ENCODE measurements around the gene POU3F1.

POU3F1 gene

DNA sequence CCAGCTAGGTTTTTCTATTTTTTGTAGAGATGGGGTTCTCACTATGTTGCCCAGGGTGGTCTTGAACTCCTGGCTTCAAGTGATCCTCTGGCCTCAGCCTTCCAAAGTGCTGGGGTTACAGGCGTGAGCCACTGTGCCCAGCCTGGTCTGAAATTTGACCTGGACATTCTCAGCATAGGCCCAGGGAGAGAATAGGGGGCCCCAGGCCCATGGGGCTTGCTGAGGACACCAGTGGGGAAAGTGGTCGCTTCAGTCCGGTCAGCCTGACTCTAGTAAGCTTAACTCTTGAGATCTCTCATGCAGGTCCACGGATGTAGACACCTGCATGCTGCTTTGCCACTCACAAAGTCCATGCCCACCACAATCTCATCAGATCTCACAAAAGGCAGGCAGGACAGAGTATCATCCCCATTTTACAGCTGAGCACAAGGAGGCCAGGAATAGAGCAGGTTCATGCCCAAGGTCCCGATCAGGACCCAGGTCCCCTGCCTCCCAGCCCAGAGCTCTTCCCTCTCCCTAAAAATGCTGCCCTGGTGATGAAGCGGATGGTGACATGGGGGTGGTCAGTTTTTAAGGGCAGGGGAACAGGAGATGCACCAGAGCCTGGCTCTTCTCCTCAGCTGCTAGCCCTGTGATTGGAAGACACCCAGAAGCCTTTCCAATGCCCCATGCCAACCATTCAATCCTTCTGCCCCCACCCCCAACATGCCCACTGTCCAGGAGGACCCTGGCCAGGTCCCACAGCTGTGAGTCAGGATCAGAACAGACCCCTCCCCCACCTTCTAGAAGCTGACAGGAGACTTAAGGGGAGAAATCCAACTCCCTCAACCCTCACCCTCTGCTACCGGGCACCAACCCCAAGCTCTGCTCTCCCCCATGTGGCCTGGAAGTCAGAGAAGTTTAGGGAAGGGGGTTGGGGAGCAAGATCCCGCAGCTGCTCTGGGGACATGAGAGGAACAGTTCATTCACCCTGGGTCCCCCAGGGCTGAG, 43.0 kb downstream of the POU3F1 start:
- DNase-seq, result no peak

DNA sequence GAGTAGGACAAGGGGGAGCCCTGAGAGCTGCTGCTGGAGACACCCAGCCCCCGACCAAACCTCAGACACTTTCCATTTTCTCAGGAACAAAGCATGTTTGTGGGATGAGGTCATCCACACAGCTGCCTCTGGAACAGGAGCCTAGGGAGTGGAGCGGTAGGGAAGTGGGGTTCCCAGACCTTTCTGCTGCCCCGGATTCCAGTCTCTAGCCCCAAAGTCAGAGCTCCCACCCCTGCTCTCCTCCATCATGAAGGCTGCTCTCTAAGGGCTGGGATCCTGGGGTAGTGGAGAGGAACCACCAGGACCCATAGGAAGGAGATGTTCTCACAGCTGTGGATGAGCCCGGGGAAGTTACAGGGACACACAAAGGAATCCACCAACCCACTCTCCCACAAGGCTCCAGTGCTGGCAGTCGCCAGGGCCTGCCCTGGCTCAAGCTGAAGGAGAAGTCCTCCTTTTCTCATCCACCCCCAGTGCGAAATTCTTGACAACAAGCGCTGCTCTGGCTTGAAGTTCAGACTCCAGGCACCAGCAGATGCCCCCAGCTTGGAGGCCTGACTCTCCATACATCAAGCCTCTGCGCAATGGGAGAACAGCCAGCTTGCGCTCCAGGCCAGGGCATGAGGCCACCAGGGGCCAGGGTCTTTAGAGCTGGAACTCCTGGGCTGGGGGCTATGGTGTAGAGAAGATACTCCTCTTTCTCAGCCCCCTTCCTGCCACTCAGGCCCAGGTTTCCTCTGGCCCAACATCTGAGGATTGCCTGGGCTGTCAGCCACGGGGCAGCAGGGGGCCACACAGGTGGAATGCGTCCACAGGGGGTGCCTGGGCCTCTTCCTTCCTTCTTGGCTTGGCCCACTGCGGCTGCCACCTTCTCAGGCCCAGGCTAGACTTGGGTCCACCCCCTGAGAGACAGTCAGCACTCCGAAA, 45.8 kb downstream of the POU3F1 start:
- DNase-seq, result no peak

DNA sequence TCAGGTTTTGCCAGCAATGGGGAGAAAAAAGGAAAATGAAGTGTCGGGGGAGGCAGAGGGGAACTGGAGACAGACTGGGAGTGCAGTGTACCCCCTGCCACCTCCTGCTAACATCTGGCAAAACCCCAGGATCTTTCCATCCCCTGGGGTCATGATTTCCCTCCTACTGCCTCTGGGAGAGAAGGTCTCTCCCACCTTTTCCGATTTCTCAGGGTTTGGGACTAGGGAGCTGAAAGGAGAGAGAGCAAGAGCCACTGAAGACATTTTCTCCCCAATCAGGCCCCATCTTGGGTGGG, 46.4 kb downstream of the POU3F1 start:
- no peak for DNase-seq

DNA sequence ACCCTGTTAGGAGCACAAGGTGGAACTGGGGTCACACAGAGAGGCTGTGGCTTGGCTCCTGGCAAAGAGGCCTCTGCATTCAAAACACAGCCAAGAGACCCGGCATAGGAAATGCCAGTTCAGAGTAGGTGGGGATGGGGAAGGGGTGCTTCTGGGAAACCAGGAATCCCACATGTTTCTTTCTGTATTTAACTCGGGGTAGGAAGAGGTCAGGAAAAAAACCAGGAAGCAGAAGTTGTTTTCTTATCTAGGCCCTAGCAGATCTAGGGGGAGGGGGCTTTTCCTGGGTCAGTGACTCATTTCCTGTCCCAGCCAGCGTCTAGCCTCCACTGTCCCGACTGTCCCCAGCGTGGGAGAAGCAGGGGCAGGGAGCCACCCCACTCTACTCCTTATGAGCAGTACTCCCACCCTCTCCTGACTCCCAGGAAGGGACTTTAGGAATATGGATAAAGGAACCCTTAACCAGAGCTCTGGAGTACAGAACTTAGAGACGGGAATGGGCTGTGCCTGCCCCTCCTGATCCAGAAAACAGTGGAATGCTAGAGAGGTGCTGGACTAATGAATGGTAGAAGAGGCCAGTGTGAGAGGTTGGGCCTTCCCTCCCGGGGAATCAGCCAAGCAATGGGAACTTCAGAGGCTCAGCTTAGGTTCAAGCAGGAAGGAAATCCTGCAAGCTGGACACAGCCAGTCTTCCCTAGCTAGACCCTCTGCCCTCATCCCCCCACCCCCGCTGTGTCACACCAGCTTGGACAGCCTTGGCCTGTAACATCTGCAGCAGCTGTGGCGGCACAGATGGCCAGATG, 47.0 kb downstream of the POU3F1 start:
- no peak for DNase-seq

- DNase-seq, result no peak
Measured at GRCh38 chr1:37998913-37999429, 47.6 kb downstream of the POU3F1 start.

- no peak for DNase-seq
Measured at GRCh38 chr1:37998089-37998808, 48.3 kb downstream of the POU3F1 start.

DNA sequence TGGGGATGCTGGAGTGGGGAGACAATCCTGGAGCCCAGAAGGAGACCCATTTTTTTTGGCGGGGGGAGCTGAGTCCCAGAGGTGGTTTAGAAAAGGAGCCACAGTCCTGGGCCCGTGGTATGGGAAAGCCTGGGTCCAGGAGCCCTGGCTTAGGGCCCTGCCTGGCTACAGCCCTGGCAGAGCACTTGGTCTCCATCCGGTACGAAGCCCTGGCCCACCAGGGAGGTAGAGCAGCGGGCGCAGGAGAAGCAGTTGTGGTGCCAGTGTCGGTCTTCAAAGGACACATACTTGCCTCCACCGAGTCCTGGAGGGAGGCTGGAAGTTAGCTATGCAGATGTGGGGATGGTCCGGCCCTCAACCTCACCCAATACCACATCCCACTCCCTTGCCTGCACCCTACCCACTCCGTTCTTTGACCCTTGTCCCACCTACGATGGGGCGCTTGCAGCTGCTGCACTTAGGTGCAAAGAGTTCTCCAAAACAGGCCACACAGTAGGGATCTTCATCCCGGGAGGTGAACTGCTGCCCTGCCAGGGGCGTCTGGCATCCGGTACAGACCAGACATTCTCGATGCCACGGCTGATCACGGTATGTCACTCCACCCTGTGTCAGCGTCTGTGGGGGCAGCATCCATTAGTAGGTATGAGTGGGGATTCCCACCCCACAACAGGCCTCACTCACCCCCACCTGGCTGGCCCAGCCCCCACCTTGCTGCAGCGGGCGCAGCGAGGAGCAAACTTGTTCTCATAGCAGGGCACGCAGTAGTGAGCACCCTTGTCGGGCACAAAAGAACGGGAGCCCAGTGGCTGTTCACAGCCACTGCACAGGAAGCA, 49.1 kb downstream of the POU3F1 start:
- DNase-seq, result no peak

DNA sequence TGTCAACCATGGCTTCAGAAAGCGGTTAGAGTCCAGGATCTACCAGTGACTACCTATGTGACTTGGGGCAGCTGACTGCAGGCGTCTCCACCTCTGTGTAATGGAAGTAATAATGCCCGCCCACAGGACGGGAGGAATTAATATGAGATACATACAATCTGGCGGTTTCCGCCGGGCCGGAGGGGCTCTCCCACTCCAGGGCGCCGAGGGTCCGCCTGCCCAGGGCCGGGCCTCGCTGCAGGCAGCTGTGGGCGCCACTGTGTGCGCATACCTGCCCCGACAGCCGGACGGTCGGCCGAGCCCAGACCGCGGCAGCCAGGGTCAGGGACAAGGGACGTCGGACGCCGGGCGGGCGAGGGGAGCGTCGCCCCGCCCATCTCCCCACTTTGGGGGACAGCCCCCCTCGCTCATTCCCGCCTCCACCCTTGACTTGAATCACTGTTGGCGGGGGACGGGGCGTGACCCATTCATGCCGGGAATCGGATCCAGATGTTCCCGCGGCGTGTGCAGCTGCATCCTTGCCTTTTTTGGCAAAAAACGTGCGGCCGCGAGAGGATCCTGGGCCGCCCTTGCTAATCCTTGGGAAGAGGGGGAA, 50.7 kb downstream of the POU3F1 start:
- DNase-seq, result no peak

DNA sequence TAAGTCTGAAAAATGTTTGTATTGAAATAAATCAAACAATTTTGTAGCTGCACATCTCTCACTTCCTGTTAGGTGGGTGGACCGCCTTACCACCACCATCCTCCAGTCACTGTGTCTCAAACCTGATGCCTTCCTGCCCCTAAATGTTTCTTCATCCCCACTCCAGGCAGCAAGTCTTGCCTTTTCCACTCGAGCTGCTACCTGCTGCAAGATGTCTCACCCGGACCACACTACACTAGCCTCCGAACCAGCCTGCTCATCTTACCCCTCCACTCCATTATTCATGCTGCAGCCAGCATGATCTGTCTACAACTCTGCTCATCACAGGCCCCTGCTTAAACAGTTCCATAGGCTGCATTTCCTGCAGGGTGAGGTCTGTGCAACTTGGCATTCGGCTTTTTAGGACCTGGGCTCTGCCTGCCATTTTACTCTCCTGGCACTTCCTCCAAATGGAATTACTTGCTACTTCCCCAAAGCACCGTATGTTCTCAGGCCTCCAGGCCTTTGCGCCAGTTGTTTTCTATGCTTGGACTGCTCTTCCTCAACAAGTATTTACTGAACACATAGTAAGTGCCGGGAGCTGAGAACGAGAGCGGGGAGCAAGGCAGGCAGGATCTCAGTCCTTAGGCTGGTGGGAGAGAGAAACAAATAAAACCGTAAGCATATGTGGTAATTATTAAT, 51.6 kb downstream of the POU3F1 start:
- DNase-seq, result no peak

All from stimulated activated CD4-positive, alpha-beta T cell treated with anti-CD3 and anti-CD28 coated beads, Interleukin-4, amount 100 ng/mL, for 4 hours (primary cell).